Measurements from ENCODE around the gene PTPRE.

GRCh38 chr10:128001849-128002248 lies 94.9 kb downstream of the PTPRE start:
- TF ChIP-seq CTCF (IDR thresholded peaks at IDR 0.05) (no peak), EZH2phosphoT487 (IDR thresholded peaks at IDR 0.05) (no peak), EZH2 (IDR thresholded peaks at IDR 0.05) (no peak)

Data from neural progenitor cell (in vitro differentiated cells).